NCI-H2107 treated with DMSO at 0.1 percent for 48 hours (cell line): ENCODE measurements around the gene POGK.

ENCODE experiments used
- DNase-seq: peaks from one replicate; lab custom pipeline; 2025; ENCODE audit not compliant: unreplicated experiment; lab: John Stamatoyannopoulos, UW

Gene POGK

GRCh38 chr1:166899769-166900168 lies 60.5 kb downstream of the POGK start:
- DNase-seq = no peak

GRCh38 chr1:166900987-166901386 lies 61.7 kb downstream of the POGK start:
- no peak for DNase-seq

- DNase-seq = no peak
Observed at GRCh38 chr1:166902279-166902678, 63.0 kb downstream of the POGK start.

- DNase-seq = no peak
Observed at GRCh38 chr1:166903232-166903631, 64.0 kb downstream of the POGK start.

- no peak for DNase-seq
Observed at GRCh38 chr1:166905136-166905535, 65.9 kb downstream of the POGK start.

GRCh38 chr1:166905900-166906299 lies 66.6 kb downstream of the POGK start:
- DNase-seq = no peak
